Body of pancreas (tissue), 4 donors: Measurements from ENCODE around the gene TPM2. TPM values are rescaled to one million over a fixed set of nuclear protein-coding genes. Genes with fewer than 3 reads are reported as not detected.
A peak's percentile ranks its signal among the peaks of the same experiment; 100 is the strongest.

ENCODE experiments used
- ATAC-seq: fragments of 150-250 bp; one replicate; pipeline ENCODE4 v1.9.1; 2016
- DNase-seq, 4 donors: peaks; one replicate each; pipeline ENCODE4 v3.0.0-alpha.2; 2019
- H3K27ac ChIP-seq, 4 donors: fragments of 200-600 bp; sonication (generic); 1 replicate in 3 of 4; 2 replicates in 1 of 4; pipeline versions ENCODE4 v1.5.1 to v1.6.1; 2016 to 2019; ENCODE audit warnings: mild to moderate bottlenecking in 1 of 4, mixed read lengths in 1 of 4, moderate library complexity in 1 of 4
- H3K27me3 ChIP-seq, 2 donors: fragments of 200-600 bp; sonication (generic); one replicate each; pipeline ENCODE4 v1.6.0; 2016; ENCODE audit warnings: mild to moderate bottlenecking in 1 of 2
- H3K36me3 ChIP-seq, 2 donors: fragments of 200-600 bp; sonication (generic); replicated peaks in 1 of 2; 2 replicates each; pipeline ENCODE4 v1.5.1; 2016; ENCODE audit warnings: low read depth in 2 of 2; ENCODE audit not compliant: insufficient read depth in 1 of 2
- H3K4me1 ChIP-seq: fragments of 200-600 bp; sonication (generic); one replicate; pipeline ENCODE4 v1.6.0; 2016
- H3K4me3 ChIP-seq, 2 donors: fragments of 200-600 bp; sonication (generic); 1 replicate in 1 of 2; 2 replicates in 1 of 2; pipeline ENCODE4 v1.5.1; 2016 to 2019
- H3K9me3 ChIP-seq, 3 donors: fragments of 200-600 bp; sonication (generic); 1 replicate in 2 of 3; 2 replicates in 1 of 3; pipeline ENCODE4 v1.5.1; 2016
- CTCF ChIP-seq, 7 experiments: fragments of 450-650 bp in 4 of 7; fragments of 200-600 bp in 3 of 7; sonication (generic) in 3 of 7; IDR thresholded peaks; one replicate each; pipeline ENCODE4 v1.5.1; 2016 to 2019; ENCODE audit warnings: antibody characterized with exemption in 7 of 7
- POLR2A ChIP-seq, 3 donors: fragments of 450-650 bp; IDR thresholded peaks; one replicate each; pipeline ENCODE4 v1.6.1; 2016; ENCODE audit warnings: antibody characterized with exemption in 3 of 3, mild to moderate bottlenecking in 2 of 3
- WGBS, 2 donors: methylation state at CpG; one replicate each; pipeline ENCODE4 v1.1.5; 2017; 5-methylcytosine and 5-hydroxymethylcytosine counted together
- intact Hi-C: fragments of 100-400 bp; cut with DNase I; formaldehyde crosslinking; loops from one replicate; pipeline ENCODE4 v1.15.1; 2023
- total RNA-seq, 2 donors: library from RNA; depleted of rRNA; stranded (reverse); fragments of >200 nt; gene quantifications; one replicate each; pipeline ENCODE4 v1.1.0, GENCODE V29; 2016

TPM2 gene
- 100 to 1,000 TPM in 1 of 2 donors, 10 to 100 TPM in 1; 75.8 to 132 TPM for total RNA-seq

DNA sequence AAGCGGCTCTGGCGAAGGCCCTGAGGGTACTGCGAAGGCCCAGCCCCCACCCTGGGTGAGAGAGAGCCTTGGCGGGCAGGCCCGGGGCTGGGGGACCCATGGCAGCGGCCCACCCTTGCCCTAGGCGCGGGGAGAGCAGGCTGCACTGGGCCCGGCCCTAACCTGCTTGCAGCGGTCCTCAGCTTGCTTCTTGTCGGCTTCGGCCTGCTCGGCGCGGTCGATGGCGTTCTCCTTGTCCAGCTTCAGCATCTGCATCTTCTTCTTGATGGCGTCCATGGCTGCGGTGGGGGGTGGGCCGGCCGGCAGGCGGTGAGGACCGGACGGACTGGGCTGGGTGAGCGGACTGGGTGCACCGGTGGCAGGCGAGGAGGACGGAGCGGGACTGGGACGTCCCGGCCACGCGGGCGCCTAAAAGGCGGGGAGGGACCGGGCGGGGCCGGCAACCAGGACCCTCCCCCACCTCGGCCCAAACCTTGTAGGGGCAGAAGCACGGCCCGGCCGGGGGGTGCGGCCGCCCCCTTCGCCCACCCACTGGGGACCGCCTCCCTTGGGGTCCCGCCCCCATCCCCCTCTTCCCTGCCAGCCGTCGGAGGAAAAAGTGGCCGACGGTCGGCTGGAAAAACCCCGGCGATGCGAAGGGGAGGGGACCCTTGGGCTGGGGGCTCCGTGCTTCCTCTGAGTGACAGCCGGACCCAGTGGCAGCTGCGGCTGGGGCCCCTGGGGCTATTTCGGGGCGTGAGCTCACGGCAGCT is at the start of gene TPM2:
Gene TPM2, minus strand, starts transcription at position 384 of the 752 bp plus-strand sequence. Its CDS starts 108 bp downstream, at position 276.
- Histone ChIP-seq H3K27me3 (no peaks in the 10 kb centered on the region), H3K4me1 (peaks cover 11% of the 10 kb centered on the region), H3K36me3 (no peaks in the 10 kb centered on the region), H3K27ac (peak within 1 kb of the TSS; percentile 69 to 90 (median 82)), H3K4me3 (peak within 1 kb of the TSS; percentile 86 to 88), H3K9me3 (no peaks in the 10 kb centered on the region)
- peak; percentile 20 to 37 (median 30) for DNase-seq
- TF ChIP-seq POLR2A (IDR thresholded peaks at IDR 0.05) = no peak
- TF ChIP-seq CTCF (IDR thresholded peaks at IDR 0.05) = no peak
- 61 to 84% methylated on average over 43 to 54 of the region's 61 CpGs for WGBS, 2 donors
- intact Hi-C loops = no loop called here
- peak; percentile 18 for ATAC-seq

DNA sequence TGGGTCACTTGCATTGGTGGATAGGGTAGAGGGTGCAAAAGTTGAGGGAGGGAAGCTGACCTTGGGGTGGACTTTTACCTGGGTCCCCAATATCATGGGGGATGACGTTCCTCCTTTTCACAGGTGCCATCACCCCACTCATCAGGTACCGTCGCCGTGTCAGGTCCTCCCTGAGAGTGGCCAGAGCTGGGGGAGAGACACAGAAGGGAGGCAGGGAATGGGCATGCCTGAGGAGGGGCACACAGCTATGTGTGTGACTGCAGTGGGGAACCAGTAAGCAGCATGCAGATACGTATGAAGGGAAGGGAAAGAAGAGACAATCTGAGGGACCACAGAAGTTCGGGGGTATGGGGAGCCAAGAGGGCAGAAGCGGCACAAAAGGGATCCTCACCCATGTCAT is 49.2 kb upstream of the TPM2 start:
- DNase-seq (no peak), ATAC-seq (no peak)
- TF ChIP-seq CTCF (IDR thresholded peaks at IDR 0.05) (no peak), POLR2A (IDR thresholded peaks at IDR 0.05) (no peak)
- H3K36me3 ChIP-seq = peaks cover 20 to 45% of the 10 kb centered on the region in 2 donors
- H3K4me1 ChIP-seq = peaks cover 3% of the 10 kb centered on the region
- H3K4me3 ChIP-seq = no peak overlapping the region
- no peak overlapping the region for H3K27ac ChIP-seq
- H3K9me3 ChIP-seq = no peaks in the 10 kb centered on the region
- intact Hi-C loops = no loop called here
- 85% methylated on average over 7 of the region's 7 CpGs for WGBS, 2 donors
- H3K27me3 ChIP-seq = no peaks in the 10 kb centered on the region

GRCh38 chr9:35738186-35738585 is 48.5 kb upstream of the TPM2 start:
- intact Hi-C loops = no loop called here
- Histone ChIP-seq H3K4me3 (no peak overlapping the region), H3K36me3 (peaks cover 20 to 43% of the 10 kb centered on the region in 2 donors), H3K4me1 (peaks cover 10% of the 10 kb centered on the region), H3K27me3 (no peaks in the 10 kb centered on the region), H3K9me3 (no peaks in the 10 kb centered on the region), H3K27ac (no peak overlapping the region)
- ATAC-seq (no peak), DNase-seq (no peak)
- TF ChIP-seq CTCF (IDR thresholded peaks at IDR 0.05) (no peak), POLR2A (IDR thresholded peaks at IDR 0.05) (no peak)
- 80 to 83% methylated on average over 4 of the region's 4 CpGs for WGBS, 2 donors

GRCh38 chr9:35737143-35737542 is 47.4 kb upstream of the TPM2 start:
- intact Hi-C loops = no loop called here
- H3K27ac ChIP-seq = no peak overlapping the region
- ATAC-seq = no peak

More at GRCh38 chr9:35737143-35737542, 47.4 kb upstream of the TPM2 start:
- H3K9me3 ChIP-seq = no peaks in the 10 kb centered on the region
- 73 to 78% methylated on average over 6 to 7 of the region's 7 CpGs for WGBS, 2 donors
- no peak for DNase-seq
- H3K4me1 ChIP-seq = peaks cover 13% of the 10 kb centered on the region
- H3K4me3 ChIP-seq = no peak overlapping the region
- no peak for TF ChIP-seq CTCF (IDR thresholded peaks at IDR 0.05)
- no peak for TF ChIP-seq POLR2A (IDR thresholded peaks at IDR 0.05)
- H3K27me3 ChIP-seq = no peaks in the 10 kb centered on the region
- H3K36me3 ChIP-seq = peaks cover 20 to 42% of the 10 kb centered on the region in 2 donors
